Activated CD4-positive, alpha-beta T cell treated with anti-CD3 and anti-CD28 coated beads for 36 hours (primary cell): ENCODE data around the gene CNNM3. TPM values are rescaled to one million over a fixed set of nuclear protein-coding genes. Genes with fewer than 3 reads are reported as not detected.
"Not testable (repeated sequence)": the region's sequence is repeated elsewhere in the genome, so short reads cannot be mapped to it uniquely, and the experiment has no call there.

Experiments
- ATAC-seq: fragments of 200-7000 bp; cut with Tn5 transposase; one replicate; pipeline ENCODE4 v1.10.0; 2021; ENCODE audit warnings: mild to moderate bottlenecking, moderate library complexity
- CTCF ChIA-PET: fragments of 350-600 bp; sonication (Branson Sonifier 250); formaldehyde crosslinking; loops from one replicate; lab custom pipeline; 2021; ENCODE audit warnings: antibody characterized with exemption; lab: Charles Lee
- POLR2A ChIA-PET: fragments of 350-600 bp; sonication (Branson Sonifier 250); formaldehyde crosslinking; loops from one replicate; lab custom pipeline; 2021; ENCODE audit warnings: antibody characterized with exemption, inconsistent platforms; lab: Charles Lee
- DNase-seq: peaks from one replicate; pipeline ENCODE4 v3.0.0-alpha.2; 2020
- H3K27ac Mint-ChIP-seq: one replicate; pipeline ENCODE4 v1.8.0; 2021; ENCODE audit warnings: mixed read lengths
- H3K27me3 Mint-ChIP-seq: one replicate; pipeline ENCODE4 v1.8.0; 2021; ENCODE audit warnings: mixed read lengths
- H3K36me3 Mint-ChIP-seq: one replicate; pipeline ENCODE4 v1.8.0; 2021; ENCODE audit warnings: low read depth, mixed read lengths
- H3K4me1 Mint-ChIP-seq: one replicate; pipeline ENCODE4 v1.8.0; 2021; ENCODE audit warnings: mixed read lengths
- H3K4me3 Mint-ChIP-seq: one replicate; pipeline ENCODE4 v1.8.0; 2021; ENCODE audit warnings: mild to moderate bottlenecking, moderate library complexity, mixed read lengths
- H3K9me3 Mint-ChIP-seq: one replicate; pipeline ENCODE4 v1.8.0; 2021; ENCODE audit warnings: low read depth, mixed read lengths
- intact Hi-C, 2 experiments: fragments of 100-400 bp; cut with DNase I in 1 of 2; cut with micrococcal nuclease in 1 of 2; formaldehyde crosslinking; loops; one replicate each; pipeline versions ENCODE4 v1.14.2 to v1.15.1; 2022 to 2024; cut with DNase I, micrococcal nuclease
- total RNA-seq, 2 experiments: library from RNA; stranded (reverse); gene quantifications; one replicate each; pipeline ENCODE4 v1.2.3, GENCODE V29; 2021

CNNM3 gene
- total RNA-seq, 2 experiments from 2014 or later, result 19.2 to 31.2 TPM

DNA sequence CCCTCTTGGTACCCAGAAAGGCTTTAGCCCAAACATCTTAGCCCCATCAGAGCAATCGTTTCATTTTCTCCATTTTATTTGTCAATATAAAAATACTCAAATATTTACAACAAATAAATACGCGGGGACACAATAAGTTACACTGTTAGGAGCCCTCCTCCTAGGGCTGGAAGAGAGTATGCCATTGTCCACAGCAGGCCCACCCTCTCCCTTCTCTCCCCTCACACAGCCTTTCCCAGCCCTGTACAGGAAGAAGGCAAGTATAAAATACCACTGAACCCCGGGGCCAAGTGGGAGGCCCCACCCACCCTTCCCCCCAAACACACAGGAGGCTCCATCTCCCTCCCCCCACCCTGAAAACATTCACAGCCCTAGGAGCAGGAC is 43.6 kb downstream of the CNNM3 start:
- CTCF ChIA-PET, result interaction anchor here (1.2 kb wide), 1 partner anchor 317 kb away, joined by 4 read pairs; no protein-coding TSS in a partner anchor
- no peak for ATAC-seq
- peaks cover 36% of the 10 kb centered on the region for H3K4me1 Mint-ChIP-seq
- no peaks in the 10 kb centered on the region for H3K27me3 Mint-ChIP-seq
- H3K36me3 Mint-ChIP-seq, result peaks cover 12% of the 10 kb centered on the region
- no peak overlapping the region for H3K27ac Mint-ChIP-seq
- POLR2A ChIA-PET, result no interaction called here
- H3K4me3 Mint-ChIP-seq, result no peak overlapping the region
- H3K9me3 Mint-ChIP-seq, result no peaks in the 10 kb centered on the region
- no peak for DNase-seq
- intact Hi-C loops, result loop anchor here in 1 of 2 experiments (1.0 to 5.0 kb wide), 3 partner anchors 9 to 222 kb away; partner anchors contain the start of gene KANSL3

DNA sequence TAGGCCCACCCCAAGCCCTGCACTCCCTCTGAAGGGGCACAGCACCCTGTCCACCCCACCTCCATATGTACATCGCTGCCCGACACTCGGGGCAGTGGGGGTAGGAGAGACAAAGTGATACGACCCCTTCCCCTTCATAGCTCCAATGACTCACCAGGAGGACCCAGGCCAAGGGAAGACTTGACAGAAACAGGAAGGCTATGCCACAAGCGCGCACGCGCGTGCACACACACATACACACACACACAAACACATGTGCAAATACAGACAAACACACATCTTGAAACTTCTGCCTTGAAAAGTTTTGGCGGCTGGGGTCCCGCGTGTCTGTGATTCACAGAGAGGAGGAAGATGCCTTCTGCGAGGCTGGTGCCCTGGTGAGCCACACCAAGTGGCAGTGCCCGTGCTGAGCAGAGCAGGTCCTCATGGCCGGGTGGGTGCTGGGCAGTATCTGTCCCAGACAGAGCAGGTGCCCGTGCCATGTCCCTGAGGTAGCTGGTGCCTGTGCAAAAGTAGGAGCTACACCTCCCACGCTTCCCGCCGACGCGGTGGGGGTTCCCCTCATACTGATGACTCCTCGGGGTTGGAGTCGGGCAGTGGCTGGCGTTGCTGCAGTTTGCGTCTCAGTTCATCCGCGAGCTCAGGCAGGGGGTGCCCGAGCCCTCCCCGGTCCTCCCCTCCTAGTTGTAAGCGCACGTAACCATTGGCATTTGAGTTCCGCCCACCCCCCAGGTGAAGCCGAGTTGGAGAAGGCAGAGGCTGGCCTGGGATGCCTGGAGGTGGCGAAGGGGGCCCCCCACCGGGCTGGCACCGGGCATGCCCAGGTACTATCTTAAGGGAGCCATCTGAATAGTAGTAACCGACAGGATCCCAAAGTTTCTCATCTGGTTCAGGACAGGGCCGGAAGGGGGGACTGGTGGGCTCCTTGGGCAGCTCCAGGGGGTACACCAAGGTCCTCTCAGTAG is 44.3 kb downstream of the CNNM3 start:
- Mint-ChIP-seq H3K4me1 (peaks cover 32% of the 10 kb centered on the region), H3K27ac (peak overlapping the region; percentile 42), H3K4me3 (no peak overlapping the region), H3K27me3 (no peaks in the 10 kb centered on the region), H3K36me3 (peaks cover 9% of the 10 kb centered on the region), H3K9me3 (no peaks in the 10 kb centered on the region)
- ATAC-seq (no peak), DNase-seq (peak; percentile 79)
- ChIA-PET POLR2A (no interaction called here), CTCF (interaction anchor here (0.6 to 1.5 kb wide), 5 partner anchors 10 to 318 kb away, joined by 4 to 6 read pairs (median 4); partner anchors contain the start of genes CNNM3 and SEMA4C)
- intact Hi-C loops, result loop anchor here in 1 of 2 experiments (5.0 kb wide), 1 partner anchor 52 kb away; no protein-coding TSS in a partner anchor

DNA sequence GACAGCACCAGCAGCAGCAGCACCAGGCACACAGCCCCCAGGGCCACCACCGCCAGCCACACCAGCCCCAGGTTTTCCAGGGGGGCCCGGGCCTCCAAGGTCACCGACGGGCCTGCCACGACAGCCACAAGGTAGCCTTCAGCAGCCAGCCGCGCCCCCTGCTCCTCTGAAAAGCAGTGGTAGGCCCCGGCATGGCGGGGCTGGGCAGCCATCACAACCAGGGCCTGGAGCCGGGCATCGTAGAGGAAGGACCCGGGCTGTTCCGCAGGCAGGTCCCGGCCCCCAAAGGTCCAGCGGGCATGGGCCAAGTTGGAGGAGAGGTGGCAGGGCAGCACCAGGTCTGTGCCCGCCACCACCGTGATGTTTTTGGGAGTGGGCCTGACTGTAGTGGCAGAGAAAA is 45.0 kb downstream of the CNNM3 start:
- Mint-ChIP-seq H3K9me3 (no peaks in the 10 kb centered on the region), H3K27ac (no peak overlapping the region), H3K4me1 (peaks cover 31% of the 10 kb centered on the region), H3K36me3 (peaks cover 9% of the 10 kb centered on the region), H3K4me3 (no peak overlapping the region), H3K27me3 (no peaks in the 10 kb centered on the region)
- ChIA-PET POLR2A (no interaction called here), CTCF (interaction anchor here (0.6 to 1.5 kb wide), 5 partner anchors 9 to 466 kb away, joined by 3 to 6 read pairs (median 4); partner anchors contain the start of genes CNNM3 and SEMA4C)
- no peak for ATAC-seq
- no peak for DNase-seq
- intact Hi-C loops, result loop anchor here in 1 of 2 experiments (5.0 kb wide), 1 partner anchor 51 kb away; no protein-coding TSS in a partner anchor

DNA sequence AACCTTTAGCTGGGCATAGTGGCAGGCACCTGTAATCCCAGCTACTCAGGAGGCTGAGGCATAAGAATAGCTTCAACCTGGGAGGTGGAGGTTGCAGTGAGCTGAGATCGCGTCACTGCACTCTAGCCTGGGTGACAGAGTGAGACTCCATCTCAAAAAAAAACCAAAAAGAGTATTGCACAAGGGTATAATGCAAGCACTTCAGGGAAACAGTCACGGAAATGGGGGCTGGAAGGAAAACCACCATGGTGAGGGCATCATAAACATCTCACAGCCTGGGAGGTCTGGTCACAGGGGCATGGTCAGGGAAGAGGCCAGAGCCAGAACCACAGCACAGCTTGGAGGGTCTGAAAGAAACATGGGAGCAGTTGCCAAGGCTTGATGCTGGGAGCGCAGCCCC is 47.0 kb downstream of the CNNM3 start:
- CTCF ChIA-PET, result interaction anchor here (0.6 to 1.7 kb wide), 2 partner anchors 88 to 744 kb away, joined by 3 to 7 read pairs; no protein-coding TSS in a partner anchor
- H3K27ac Mint-ChIP-seq, ATAC-seq, H3K27me3 Mint-ChIP-seq, H3K9me3 Mint-ChIP-seq, DNase-seq, POLR2A ChIA-PET, H3K4me3 Mint-ChIP-seq: not testable (repeated sequence)
- intact Hi-C loops, result loop anchor here in 1 of 2 experiments (5.0 kb wide), 1 partner anchor 49 kb away; no protein-coding TSS in a partner anchor
- Mint-ChIP-seq H3K36me3 (peaks cover 11% of the 10 kb centered on the region), H3K4me1 (peaks cover 35% of the 10 kb centered on the region)

DNA sequence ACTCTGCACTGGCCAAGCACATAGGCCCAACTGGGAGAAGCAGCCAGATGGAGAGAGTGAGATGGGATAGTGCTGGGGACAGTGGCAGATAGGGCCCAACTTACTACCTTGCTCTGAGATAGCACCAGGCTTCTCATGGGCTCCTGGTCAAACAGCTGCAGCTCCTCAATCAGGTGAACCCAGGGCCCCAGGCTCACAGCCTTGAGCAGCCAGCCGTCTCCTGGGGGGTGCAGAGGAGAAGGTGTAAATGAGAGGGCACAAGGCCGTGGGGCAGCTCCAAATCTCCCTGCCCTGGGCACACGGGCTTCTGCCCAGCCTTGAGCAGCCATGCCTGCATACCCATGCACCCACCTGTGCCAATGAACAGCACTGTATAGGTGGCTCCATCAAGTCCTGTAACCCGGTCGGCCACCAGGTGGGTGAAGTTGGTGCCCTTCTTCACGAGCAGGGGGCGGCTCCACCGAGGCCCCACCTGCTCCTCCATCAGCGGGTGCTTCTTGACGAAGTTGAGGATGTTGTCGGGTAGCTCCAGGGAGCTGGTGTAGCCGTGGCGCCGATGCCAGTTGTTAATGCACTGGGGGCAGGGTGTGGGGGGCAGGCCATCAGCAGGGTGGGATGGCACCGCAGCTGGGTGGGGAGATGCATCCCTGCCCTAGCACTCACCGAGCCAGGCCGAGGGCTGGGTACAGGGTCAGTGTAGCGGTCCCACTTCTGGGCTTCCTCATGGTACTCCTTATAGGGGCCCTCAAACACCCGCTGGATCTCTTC is 47.7 kb downstream of the CNNM3 start:
- Mint-ChIP-seq H3K36me3 (peaks cover 11% of the 10 kb centered on the region), H3K9me3 (no peaks in the 10 kb centered on the region), H3K27ac (no peak overlapping the region), H3K4me3 (no peak overlapping the region), H3K4me1 (peaks cover 33% of the 10 kb centered on the region), H3K27me3 (no peaks in the 10 kb centered on the region)
- no peak for DNase-seq
- ChIA-PET CTCF (interaction anchor here (0.6 to 0.9 kb wide), 2 partner anchors 11 to 745 kb away, joined by 3 read pairs; no protein-coding TSS in a partner anchor), POLR2A (no interaction called here)
- ATAC-seq, result no peak
- intact Hi-C loops, result loop anchor here in 1 of 2 experiments (5.0 kb wide), 1 partner anchor 49 kb away; no protein-coding TSS in a partner anchor

DNA sequence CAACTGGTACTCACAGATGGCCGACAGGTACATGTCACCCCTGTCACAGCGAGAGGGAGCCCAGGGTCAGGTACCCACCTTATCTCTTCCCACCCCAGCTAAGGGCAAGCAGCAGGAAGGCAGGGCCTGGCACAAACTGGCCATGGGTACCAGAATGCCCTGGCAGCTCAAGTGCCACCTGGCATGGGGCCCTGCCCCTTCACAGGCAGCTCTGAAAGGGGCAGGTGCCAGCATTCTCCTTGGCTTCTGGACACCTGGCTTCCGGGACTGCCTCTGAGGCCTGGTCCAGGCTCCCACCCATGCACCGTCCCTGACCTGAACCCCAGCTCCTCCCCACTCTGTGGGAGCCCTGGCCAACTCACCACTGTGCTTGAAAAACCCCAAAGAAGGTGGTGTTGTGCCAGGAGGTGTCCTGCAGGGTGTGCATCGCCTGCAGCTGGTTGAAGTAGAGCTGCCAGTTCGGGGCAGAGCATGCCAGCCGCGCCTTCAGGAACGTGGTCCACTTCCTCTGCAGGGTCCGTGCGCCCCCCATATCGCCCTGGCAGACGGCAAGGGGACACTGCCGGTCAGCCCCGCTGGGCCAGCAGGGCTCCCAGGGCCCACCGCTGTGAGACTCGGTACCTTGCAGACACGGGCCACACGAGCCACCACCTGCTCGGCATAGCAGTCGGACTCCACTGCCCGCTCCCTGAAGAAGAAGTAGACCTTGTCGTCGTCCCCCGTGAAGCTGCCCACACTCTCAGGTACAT is 48.4 kb downstream of the CNNM3 start:
- Mint-ChIP-seq H3K4me1 (peaks cover 25% of the 10 kb centered on the region), H3K27me3 (no peaks in the 10 kb centered on the region), H3K4me3 (no peak overlapping the region), H3K9me3 (no peaks in the 10 kb centered on the region), H3K27ac (no peak overlapping the region), H3K36me3 (peaks cover 11% of the 10 kb centered on the region)
- no peak for ATAC-seq
- ChIA-PET POLR2A (no interaction called here), CTCF (interaction anchor here (0.6 to 0.9 kb wide), 2 partner anchors 11 to 87 kb away, joined by 3 read pairs; no protein-coding TSS in a partner anchor)
- intact Hi-C loops, result loop anchor here (5.0 kb wide), 2 partner anchors 48 to 798 kb away; partner anchors contain the start of gene ACTR1B (in 1 of the 2)
- no peak for DNase-seq

DNA sequence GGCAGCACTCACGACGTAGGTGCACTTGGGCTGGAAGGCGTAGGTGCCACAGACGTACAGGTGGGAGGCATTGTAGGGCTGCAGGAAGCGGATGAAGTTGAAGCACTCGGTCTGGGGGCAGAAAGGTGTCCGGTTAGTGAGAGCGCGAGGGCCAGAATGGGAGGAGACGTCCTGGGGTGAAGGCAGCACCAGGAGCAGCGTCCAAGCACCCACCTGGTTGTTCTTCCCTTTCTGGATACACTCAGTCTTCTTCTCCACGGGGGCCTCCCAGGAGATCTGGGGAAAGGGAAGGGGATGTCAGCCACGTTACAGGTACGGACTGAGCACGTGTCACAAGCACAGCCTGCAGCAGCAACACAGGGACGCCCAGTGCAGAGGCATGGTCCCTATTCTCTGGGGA is 49.6 kb downstream of the CNNM3 start:
- H3K4me3 Mint-ChIP-seq, result no peak overlapping the region
- POLR2A ChIA-PET, result interaction anchor here (0.5 kb wide), 1 partner anchor 10 kb away, joined by 3 read pairs; no protein-coding TSS in a partner anchor
- peaks cover 20% of the 10 kb centered on the region for H3K4me1 Mint-ChIP-seq
- intact Hi-C loops, result loop anchor here in 1 of 2 experiments (5.0 kb wide), 1 partner anchor 797 kb away; the partner anchor contains the start of gene ACTR1B
- peaks cover 2% of the 10 kb centered on the region for H3K27me3 Mint-ChIP-seq
- CTCF ChIA-PET, result interaction anchor here (0.6 to 2.8 kb wide), 2 partner anchors 7 to 64 kb away, joined by 3 to 17 read pairs; partner anchors contain the start of gene ANKRD39
- H3K36me3 Mint-ChIP-seq, result peaks cover 6% of the 10 kb centered on the region
- H3K9me3 Mint-ChIP-seq, result no peaks in the 10 kb centered on the region
- ATAC-seq, result no peak
- no peak overlapping the region for H3K27ac Mint-ChIP-seq
- no peak for DNase-seq

DNA sequence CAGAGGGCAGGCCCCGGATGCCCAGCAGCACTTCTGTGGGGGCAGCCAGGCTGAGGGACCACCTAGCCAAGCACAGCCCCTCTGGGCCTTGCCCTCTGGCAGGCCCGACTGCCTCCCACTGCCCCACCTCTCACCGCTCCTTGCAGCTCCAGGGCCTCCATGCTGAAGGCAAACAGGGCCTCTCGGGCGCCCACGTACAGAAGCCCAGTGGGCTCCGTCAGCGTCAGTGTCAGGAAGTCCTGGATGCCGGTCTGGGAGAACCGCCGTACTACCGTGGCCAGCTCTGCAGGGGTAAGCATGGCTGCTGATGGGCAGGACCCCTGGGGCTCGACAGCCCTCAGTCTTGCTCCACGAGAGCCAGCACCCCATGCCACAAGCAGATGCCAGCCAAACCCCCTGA is 50.1 kb downstream of the CNNM3 start:
- ATAC-seq, result no peak

DNA sequence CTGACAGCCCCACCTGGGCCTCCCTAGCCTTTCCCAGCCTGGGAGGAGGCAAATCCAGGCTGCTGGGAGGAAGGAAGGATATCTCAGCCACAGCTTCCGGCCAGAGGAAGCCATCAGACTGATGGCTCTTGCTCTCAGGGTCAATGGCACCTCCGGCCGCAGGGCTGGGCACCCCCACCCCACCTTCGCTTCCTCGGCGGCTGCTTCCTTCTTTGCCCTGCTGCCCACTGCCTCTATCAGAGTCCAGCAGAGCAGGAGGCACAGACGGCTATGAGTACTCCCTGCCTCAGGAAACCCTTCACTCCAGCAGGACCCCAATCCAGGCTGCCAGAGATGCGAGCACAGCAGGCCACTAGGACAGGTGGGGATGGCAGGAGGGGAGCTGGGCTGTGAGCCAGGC is 50.5 kb downstream of the CNNM3 start:
- peaks cover 6% of the 10 kb centered on the region for H3K36me3 Mint-ChIP-seq
- ChIA-PET CTCF (interaction anchor here (0.7 to 2.8 kb wide), 2 partner anchors 8 to 39 kb away, joined by 4 to 17 read pairs; partner anchors contain the start of gene ANKRD39), POLR2A (interaction anchor here (0.6 to 1.0 kb wide), 2 partner anchors 9 to 10 kb away, joined by 3 to 5 read pairs; partner anchors contain the start of gene ANKRD39)
- ATAC-seq (no peak), DNase-seq (no peak)
- no peak overlapping the region for H3K27ac Mint-ChIP-seq
- peaks cover 6% of the 10 kb centered on the region for H3K27me3 Mint-ChIP-seq
- intact Hi-C loops, result loop anchor here in 1 of 2 experiments (5.0 kb wide), 1 partner anchor 796 kb away; the partner anchor contains the start of gene ACTR1B
- H3K4me1 Mint-ChIP-seq, result peaks cover 24% of the 10 kb centered on the region
- no peaks in the 10 kb centered on the region for H3K9me3 Mint-ChIP-seq
- peak overlapping the region; percentile 78 for H3K4me3 Mint-ChIP-seq

More for the DNA sequence above, 50.1 kb downstream of the CNNM3 start:
- ChIA-PET POLR2A (interaction anchor here (0.6 kb wide), 1 partner anchor 10 kb away, joined by 5 read pairs; no protein-coding TSS in a partner anchor), CTCF (interaction anchor here (0.7 to 2.8 kb wide), 2 partner anchors 8 to 39 kb away, joined by 4 to 17 read pairs; partner anchors contain the start of gene ANKRD39)
- DNase-seq, result no peak
- Mint-ChIP-seq H3K27me3 (peaks cover 4% of the 10 kb centered on the region), H3K4me1 (peaks cover 24% of the 10 kb centered on the region), H3K4me3 (no peak overlapping the region), H3K36me3 (peaks cover 6% of the 10 kb centered on the region), H3K9me3 (no peaks in the 10 kb centered on the region), H3K27ac (no peak overlapping the region)
- intact Hi-C loops, result loop anchor here in 1 of 2 experiments (5.0 kb wide), 1 partner anchor 796 kb away; the partner anchor contains the start of gene ACTR1B
